ENCODE results near the gene NEU4. TPM values are rescaled to one million over a fixed set of nuclear protein-coding genes. Genes with fewer than 3 reads are reported as not detected.
"Not testable (repeated sequence)": the region's sequence is repeated elsewhere in the genome, so short reads cannot be mapped to it uniquely, and the experiment has no call there.

NEU4 gene
- polyA plus RNA-seq, 1 donor from 2014 or later: not detected

DNA sequence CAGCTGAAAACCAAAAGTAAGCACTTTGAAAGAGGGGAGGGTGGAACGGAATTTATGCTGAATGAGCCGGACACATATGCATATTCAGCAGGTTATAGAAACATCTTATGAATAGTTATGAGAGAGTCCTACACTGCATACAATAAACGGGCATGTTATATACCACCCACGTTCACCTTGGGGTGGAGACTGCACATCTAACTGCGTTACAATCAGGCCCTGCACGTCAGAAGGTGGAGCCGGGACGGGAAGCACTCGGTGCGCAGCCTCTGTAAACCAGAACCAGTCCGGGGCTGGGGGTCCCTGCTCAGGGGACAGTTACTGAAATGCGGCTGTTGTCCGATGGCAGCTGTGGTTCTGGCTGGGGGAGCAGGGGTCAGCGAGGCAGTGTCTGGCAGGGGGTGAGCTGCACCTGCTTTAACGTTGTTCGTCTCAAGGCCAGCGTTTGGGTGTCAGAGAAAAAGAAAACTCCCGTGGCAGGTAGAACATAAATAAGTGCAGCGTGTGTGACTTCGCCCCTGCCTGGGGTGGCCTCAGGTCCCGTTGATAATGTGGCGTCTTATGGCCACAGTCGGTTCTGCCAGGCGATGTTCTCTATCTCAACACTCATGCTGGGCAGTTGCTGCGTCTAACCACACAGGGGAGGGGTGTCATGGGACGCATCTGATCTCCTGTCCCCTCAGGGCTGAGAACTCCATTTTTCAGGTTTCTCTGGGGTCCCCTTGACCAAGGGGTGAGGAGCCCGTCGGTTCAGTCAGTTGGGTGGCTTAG lies 24.9 kb downstream of the NEU4 start:
- not testable (repeated sequence) for H3K9ac ChIP-seq (ENCODE audit: low read length); H3K9me3 ChIP-seq (ENCODE audit: low read length); H3F3A ChIP-seq (ENCODE audit: insufficient read depth, low read length, poor library complexity, severe bottlenecking); H3K4me2 ChIP-seq (ENCODE audit: low read length); H2AFZ ChIP-seq (ENCODE audit: low read depth, low read length); H3K4me3 ChIP-seq (ENCODE audit: low read length); H3K36me3 ChIP-seq (ENCODE audit: insufficient read depth, low read length); H3K27me3 ChIP-seq (ENCODE audit: insufficient read depth, low read depth, low read length); H3K9me2 ChIP-seq (ENCODE audit: insufficient read depth, low read length); H4K20me1 ChIP-seq (ENCODE audit: insufficient read depth); H3K79me2 ChIP-seq (replicated peaks; ENCODE audit: insufficient read depth, low read length); H3K27ac ChIP-seq (ENCODE audit: low read length)

DNA sequence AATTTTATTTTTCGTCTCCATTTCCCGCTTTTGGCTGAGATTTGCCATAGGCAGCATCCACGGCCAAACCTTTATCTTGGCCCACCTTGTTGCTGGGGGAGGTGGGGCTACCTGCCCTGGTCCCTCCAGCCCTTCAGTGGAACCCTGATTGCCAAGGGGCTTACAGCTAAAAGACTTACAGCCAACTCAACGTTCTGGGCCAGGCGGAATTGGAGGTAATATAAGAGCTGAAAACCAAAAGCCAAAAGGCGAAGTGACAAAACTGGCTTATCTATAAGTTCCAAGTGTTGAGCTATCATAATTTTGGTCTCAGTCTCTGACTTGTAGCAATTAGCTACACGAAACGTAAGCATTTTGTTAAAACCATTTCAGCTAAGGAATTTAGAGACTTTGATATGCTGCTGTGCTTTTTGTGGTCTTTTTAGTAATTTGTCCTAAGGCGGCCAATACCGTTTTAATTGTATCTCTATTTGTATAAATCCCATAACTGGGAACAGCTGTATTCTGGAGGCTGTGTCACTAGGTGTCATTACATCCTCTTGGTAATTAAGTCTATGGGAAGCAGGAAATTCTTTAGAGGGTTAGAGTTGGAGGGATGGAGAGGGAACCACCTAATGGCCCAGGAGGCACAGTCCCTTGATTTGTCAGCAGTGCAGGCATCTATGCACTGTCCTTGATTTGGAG lies 25.7 kb downstream of the NEU4 start:
- Histone ChIP-seq H3K79me2 (replicated peaks; ENCODE audit: insufficient read depth, low read length) (no peaks in the 10 kb centered on the region), H2AFZ (ENCODE audit: low read depth, low read length) (no peak overlapping the region), H3K9me2 (ENCODE audit: insufficient read depth, low read length) (no peaks in the 10 kb centered on the region), H3K4me3 (ENCODE audit: low read length) (no peak overlapping the region), H3K27me3 (ENCODE audit: insufficient read depth, low read depth, low read length) (no peaks in the 10 kb centered on the region), H3F3A (ENCODE audit: insufficient read depth, low read length, poor library complexity, severe bottlenecking) (no peaks in the 10 kb centered on the region), H3K36me3 (ENCODE audit: insufficient read depth, low read length) (no peaks in the 10 kb centered on the region), H3K4me2 (ENCODE audit: low read length) (no peak overlapping the region), H3K9me3 (ENCODE audit: low read length) (no peaks in the 10 kb centered on the region), H3K27ac (ENCODE audit: low read length) (no peak overlapping the region), H3K9ac (ENCODE audit: low read length) (no peak overlapping the region), H4K20me1 (ENCODE audit: insufficient read depth) (no peaks in the 10 kb centered on the region)
- TF ChIP-seq SMC3 (conservative IDR thresholded peaks at IDR 0.05; ENCODE audit: poor library complexity) (no peak), TAF1 (IDR thresholded peaks at IDR 0.05; ENCODE audit: low read depth) (no peak), POLR2AphosphoS5 (IDR thresholded peaks at IDR 0.05) (no peak), MXI1 (conservative IDR thresholded peaks at IDR 0.05; ENCODE audit: poor library complexity, severe bottlenecking) (no peak), EZH2 (IDR thresholded peaks at IDR 0.05; ENCODE audit: borderline replicate concordance, insufficient read depth, low read length, poor library complexity, severe bottlenecking) (no peak), RAD21 (conservative IDR thresholded peaks at IDR 0.05) (no peak), EP300 (conservative IDR thresholded peaks at IDR 0.05; ENCODE audit: poor library complexity, severe bottlenecking) (no peak)
- TF ChIP-seq, protein P1, sequence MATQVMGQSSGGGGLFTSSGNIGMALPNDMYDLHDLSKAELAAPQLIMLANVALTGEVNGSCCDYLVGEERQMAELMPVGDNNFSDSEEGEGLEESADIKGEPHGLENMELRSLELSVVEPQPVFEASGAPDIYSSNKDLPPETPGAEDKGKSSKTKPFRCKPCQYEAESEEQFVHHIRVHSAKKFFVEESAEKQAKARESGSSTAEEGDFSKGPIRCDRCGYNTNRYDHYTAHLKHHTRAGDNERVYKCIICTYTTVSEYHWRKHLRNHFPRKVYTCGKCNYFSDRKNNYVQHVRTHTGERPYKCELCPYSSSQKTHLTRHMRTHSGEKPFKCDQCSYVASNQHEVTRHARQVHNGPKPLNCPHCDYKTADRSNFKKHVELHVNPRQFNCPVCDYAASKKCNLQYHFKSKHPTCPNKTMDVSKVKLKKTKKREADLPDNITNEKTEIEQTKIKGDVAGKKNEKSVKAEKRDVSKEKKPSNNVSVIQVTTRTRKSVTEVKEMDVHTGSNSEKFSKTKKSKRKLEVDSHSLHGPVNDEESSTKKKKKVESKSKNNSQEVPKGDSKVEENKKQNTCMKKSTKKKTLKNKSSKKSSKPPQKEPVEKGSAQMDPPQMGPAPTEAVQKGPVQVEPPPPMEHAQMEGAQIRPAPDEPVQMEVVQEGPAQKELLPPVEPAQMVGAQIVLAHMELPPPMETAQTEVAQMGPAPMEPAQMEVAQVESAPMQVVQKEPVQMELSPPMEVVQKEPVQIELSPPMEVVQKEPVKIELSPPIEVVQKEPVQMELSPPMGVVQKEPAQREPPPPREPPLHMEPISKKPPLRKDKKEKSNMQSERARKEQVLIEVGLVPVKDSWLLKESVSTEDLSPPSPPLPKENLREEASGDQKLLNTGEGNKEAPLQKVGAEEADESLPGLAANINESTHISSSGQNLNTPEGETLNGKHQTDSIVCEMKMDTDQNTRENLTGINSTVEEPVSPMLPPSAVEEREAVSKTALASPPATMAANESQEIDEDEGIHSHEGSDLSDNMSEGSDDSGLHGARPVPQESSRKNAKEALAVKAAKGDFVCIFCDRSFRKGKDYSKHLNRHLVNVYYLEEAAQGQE (IDR thresholded peaks at IDR 0.05; ENCODE audit: borderline replicate concordance): no peak
- TF ChIP-seq, protein P2, sequence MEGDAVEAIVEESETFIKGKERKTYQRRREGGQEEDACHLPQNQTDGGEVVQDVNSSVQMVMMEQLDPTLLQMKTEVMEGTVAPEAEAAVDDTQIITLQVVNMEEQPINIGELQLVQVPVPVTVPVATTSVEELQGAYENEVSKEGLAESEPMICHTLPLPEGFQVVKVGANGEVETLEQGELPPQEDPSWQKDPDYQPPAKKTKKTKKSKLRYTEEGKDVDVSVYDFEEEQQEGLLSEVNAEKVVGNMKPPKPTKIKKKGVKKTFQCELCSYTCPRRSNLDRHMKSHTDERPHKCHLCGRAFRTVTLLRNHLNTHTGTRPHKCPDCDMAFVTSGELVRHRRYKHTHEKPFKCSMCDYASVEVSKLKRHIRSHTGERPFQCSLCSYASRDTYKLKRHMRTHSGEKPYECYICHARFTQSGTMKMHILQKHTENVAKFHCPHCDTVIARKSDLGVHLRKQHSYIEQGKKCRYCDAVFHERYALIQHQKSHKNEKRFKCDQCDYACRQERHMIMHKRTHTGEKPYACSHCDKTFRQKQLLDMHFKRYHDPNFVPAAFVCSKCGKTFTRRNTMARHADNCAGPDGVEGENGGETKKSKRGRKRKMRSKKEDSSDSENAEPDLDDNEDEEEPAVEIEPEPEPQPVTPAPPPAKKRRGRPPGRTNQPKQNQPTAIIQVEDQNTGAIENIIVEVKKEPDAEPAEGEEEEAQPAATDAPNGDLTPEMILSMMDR (IDR thresholded peaks at IDR 0.05; ENCODE audit: poor library complexity, severe bottlenecking): no peak

Measured in neural cell (in vitro differentiated cells).